Endothelial cell of umbilical vein (primary cell): Measurements from ENCODE around the gene NPM1. TPM values are rescaled to one million over a fixed set of nuclear protein-coding genes. Genes with fewer than 3 reads are reported as not detected.
A peak's percentile ranks its signal among the peaks of the same experiment; 100 is the strongest.

Source experiments
- BruUV-seq: library from RNA; stranded (reverse); fragments of 400-500 nt; replicated peaks from 2 replicates; lab custom pipeline; 2021; lab: Mats Ljungman, UMichigan
- CTCF ChIA-PET: fragments of 300-600, 350-600 bp; sonication (Branson Sonifier 250); formaldehyde crosslinking; loops from one replicate; lab custom pipeline; 2021; ENCODE audit warnings: antibody characterized with exemption, inconsistent platforms; lab: Charles Lee
- POLR2A ChIA-PET: fragments of 300-600, 350-600 bp; sonication (Branson Sonifier 250); formaldehyde crosslinking; loops from one replicate; lab custom pipeline; 2021; ENCODE audit warnings: antibody characterized with exemption, inconsistent platforms; lab: Charles Lee
- DNase-seq: peaks from one replicate; pipeline ENCODE4 v3.0.0-alpha.2; 2011; ENCODE audit warnings: low read depth, low spot score
- FAIRE-seq: peaks from 2 replicates; lab custom pipeline; 2011; peaks lifted over from hg19 to GRCh38; lab: Jason Lieb, UNC
- H2AFZ ChIP-seq: 2 replicates; pipeline ENCODE4 v1.6.0; 2012; ENCODE audit warnings: low read depth, low read length, control low read depth, inconsistent platforms
- H3K27ac ChIP-seq: 2 replicates; pipeline ENCODE4 v1.5.1; 2011; ENCODE audit warnings: low read depth, mild to moderate bottlenecking, control low read depth, low read length, moderate library complexity; ENCODE audit not compliant: insufficient read depth
- H3K27me3 ChIP-seq, 2 experiments: 2 replicates each; pipeline versions ENCODE4 v1.6.0 to v1.6.1; 2011; ENCODE audit warnings: low read length in 2 of 2, mixed read lengths in 1 of 2; ENCODE audit not compliant: control insufficient read depth in 2 of 2, insufficient read depth in 2 of 2
- H3K36me3 ChIP-seq, 2 experiments: 2 replicates in 1 of 2; 3 replicates in 1 of 2; pipeline ENCODE4 v1.5.1; 2011; ENCODE audit warnings: low read length in 2 of 2, mild to moderate bottlenecking in 1 of 2, moderate library complexity in 1 of 2; ENCODE audit not compliant: control insufficient read depth in 2 of 2, insufficient read depth in 2 of 2; ENCODE audit errors: extremely low read depth in 1 of 2
- H3K4me1 ChIP-seq: 3 replicates; pipeline ENCODE4 v1.5.1; 2011; ENCODE audit warnings: mild to moderate bottlenecking, low read length; ENCODE audit not compliant: control insufficient read depth, insufficient read depth; ENCODE audit errors: extremely low read depth
- H3K4me2 ChIP-seq: 2 replicates; pipeline ENCODE4 v1.6.1; 2011; ENCODE audit warnings: low read length, control low read depth, mixed read lengths; ENCODE audit not compliant: insufficient read depth
- H3K4me3 ChIP-seq, 3 experiments: fragments of 200-600 bp in 1 of 3; sonication (generic), shearing (Covaris generic) in 1 of 3; replicated peaks in 1 of 3; 2 replicates each; pipeline ENCODE4 v1.5.1; 2011 to 2016; ENCODE audit warnings: control low read depth in 3 of 3, low read length in 3 of 3, mild to moderate bottlenecking in 2 of 3, inconsistent platforms in 1 of 3, low read depth in 1 of 3, moderate library complexity in 1 of 3; ENCODE audit not compliant: insufficient read depth in 1 of 3
- H3K79me2 ChIP-seq: 2 replicates; pipeline ENCODE4 v1.6.0; 2012; ENCODE audit warnings: low read length, inconsistent platforms; ENCODE audit not compliant: control insufficient read depth, insufficient read depth
- H3K9ac ChIP-seq: replicated peaks from 2 replicates; pipeline ENCODE3; 2011; ENCODE audit warnings: low read length, control low read depth; ENCODE audit not compliant: insufficient read depth; ENCODE audit errors: extremely low read depth
- H3K9me1 ChIP-seq: replicated peaks from 3 replicates; pipeline ENCODE4 v1.6.0; 2011; ENCODE audit warnings: mild to moderate bottlenecking, low read length; ENCODE audit not compliant: control insufficient read depth, insufficient read depth; ENCODE audit errors: extremely low read depth
- H3K9me3 ChIP-seq: replicated peaks from 2 replicates; pipeline ENCODE4 v1.5.1; 2012; ENCODE audit warnings: low read length, inconsistent platforms; ENCODE audit not compliant: control insufficient read depth, insufficient read depth
- H4K20me1 ChIP-seq: replicated peaks from 2 replicates; pipeline ENCODE3; 2011; ENCODE audit warnings: mild to moderate bottlenecking, low read length; ENCODE audit not compliant: control insufficient read depth, insufficient read depth; ENCODE audit errors: extremely low read depth
- CTCF ChIP-seq, 2 donors: IDR thresholded peaks; 1 replicate in 1 of 2; 2 replicates in 1 of 2; pipeline ENCODE4 v1.5.1; 2011; ENCODE audit warnings: low read length in 2 of 2, mild to moderate bottlenecking in 2 of 2, moderate library complexity in 2 of 2, control low read depth in 1 of 2, inconsistent platforms in 1 of 2, low read depth in 1 of 2; ENCODE audit not compliant: insufficient read depth in 1 of 2; ENCODE audit errors: extremely low read depth in 1 of 2
- GATA2 ChIP-seq: IDR thresholded peaks from 2 replicates; pipeline ENCODE4 v1.7.0; 2011; ENCODE audit warnings: low read depth, mild to moderate bottlenecking, moderate library complexity, mixed read lengths, low read length; ENCODE audit not compliant: insufficient read length, insufficient read depth
- JUN ChIP-seq: IDR thresholded peaks from 2 replicates; pipeline ENCODE4 v1.6.1; 2011; ENCODE audit warnings: borderline replicate concordance, low read depth; ENCODE audit not compliant: insufficient read length, insufficient read depth
- MAX ChIP-seq: IDR thresholded peaks from 2 replicates; pipeline ENCODE4 v1.6.1; 2011; ENCODE audit not compliant: insufficient read depth, insufficient read length
- POLR2A ChIP-seq: IDR thresholded peaks from 2 replicates; pipeline ENCODE4 v1.6.1; 2012; ENCODE audit warnings: low read depth, mild to moderate bottlenecking, control low read depth, low read length
- POLR2AphosphoS5 ChIP-seq: IDR thresholded peaks from 2 replicates; pipeline ENCODE4 v1.6.1; 2012; ENCODE audit warnings: low read depth, mild to moderate bottlenecking, control low read depth, low read length, moderate library complexity; ENCODE audit not compliant: insufficient read depth
- dilution Hi-C: fragments of 300-500 bp; cut with MboI; formaldehyde crosslinking; loops from one replicate; pipeline ENCODE4 v1.15.0; 2019; ENCODE audit warnings: low sequenced_read_pairs; ENCODE audit not compliant: extremely low pct_ligation_motif_present
- intact Hi-C: fragments of 100-400 bp; cut with micrococcal nuclease; formaldehyde crosslinking; loops from one replicate; pipeline ENCODE4 v1.10.0; 2022
- polyA plus RNA-seq, 4 experiments: library from polyadenylated mRNA; depleted of rRNA in 3 of 4; stranded (reverse) in 3 of 4; unstranded in 1 of 4; fragments of >200 nt; gene quantifications; 2 replicates each; pipeline versions ENCODE4 v1.2.1 to v1.2.3, GENCODE V29; 2011 to 2012; ENCODE audit warnings: missing spikeins in 1 of 4
- total RNA-seq: library from RNA; stranded (reverse); gene quantifications from 2 replicates; pipeline ENCODE4 v1.2.3, GENCODE V29; 2021

The NPM1 gene
- total and polyA plus RNA-seq, 2 donors (not counting 3 experiments of a cell fraction or from before 2014, with no cell fraction given), result 618 to 1,695 TPM

- Histone ChIP-seq H3K79me2 (peaks cover 64% of the 10 kb centered on the region), H3K9me1 (no peaks in the 10 kb centered on the region), H3K4me2 (no peak overlapping the region), H3K27ac (no peak overlapping the region), H3K27me3 (no peaks in the 10 kb centered on the region), H3K36me3 (peaks cover 20 to 60% of the 10 kb centered on the region in 2 experiments), H3K4me1 (peaks cover 7% of the 10 kb centered on the region), H3K9ac (no peak overlapping the region), H3K9me3 (no peaks in the 10 kb centered on the region), H3K4me3 (no peak overlapping the region), H4K20me1 (peaks cover 22% of the 10 kb centered on the region), H2AFZ (no peak overlapping the region)
- dilution Hi-C loops, result no loop called here
- DNase-seq (no peak), FAIRE-seq (peak; percentile 56)
- ChIA-PET POLR2A (no interaction called here), CTCF (interaction anchor here (0.5 to 2.1 kb wide), 6 partner anchors 13 to 654 kb away, joined by 3 to 7 read pairs (median 4); no protein-coding TSS in a partner anchor)
- intact Hi-C loops, result no loop called here
- peak; percentile 22 to 23 for TF ChIP-seq CTCF (IDR thresholded peaks at IDR 0.05; ENCODE audit: extremely low read depth in 1 of 2, insufficient read depth in 1 of 2, low read depth in 1 of 2, low read length in 2 of 2)
- no peak for TF ChIP-seq POLR2AphosphoS5
- BruUV-seq, result no TSS peak
Observed at GRCh38 chr5:171405615-171406014, 18.0 kb downstream of the NPM1 start.

GRCh38 chr5:171407234-171407633, 19.6 kb downstream of the NPM1 start:
- Histone ChIP-seq H3K27me3 (no peaks in the 10 kb centered on the region), H3K4me1 (peaks cover 7% of the 10 kb centered on the region), H3K4me2 (no peak overlapping the region), H3K27ac (no peak overlapping the region), H3K9me3 (no peaks in the 10 kb centered on the region), H3K4me3 (no peak overlapping the region), H3K9ac (no peak overlapping the region), H2AFZ (no peak overlapping the region), H4K20me1 (peaks cover 19% of the 10 kb centered on the region), H3K9me1 (no peaks in the 10 kb centered on the region), H3K79me2 (peaks cover 60% of the 10 kb centered on the region), H3K36me3 (peaks cover 18 to 61% of the 10 kb centered on the region in 2 experiments)
- POLR2A ChIA-PET, result no interaction called here
- CTCF ChIA-PET, result interaction anchor here (0.6 kb wide), 1 partner anchor 11 kb away, joined by 3 read pairs; no protein-coding TSS in a partner anchor
- intact Hi-C loops (no loop called here), dilution Hi-C loops (no loop called here)
- BruUV-seq, result no TSS peak
- FAIRE-seq (no peak), DNase-seq (no peak)
- TF ChIP-seq GATA2, result no peak
- no peak for TF ChIP-seq MAX
- TF ChIP-seq POLR2AphosphoS5, result no peak
- TF ChIP-seq JUN, result no peak
- no peak for TF ChIP-seq POLR2A
